Neural cell (in vitro differentiated cells): ENCODE results near the gene KLHL35.

Source experiments
- CTCF ChIP-seq: fragments of 450-650 bp; IDR thresholded peaks from 2 replicates; pipeline ENCODE4 v1.5.1; 2014; ENCODE audit warnings: antibody characterized with exemption, mild to moderate bottlenecking, moderate library complexity; ENCODE audit not compliant: poor library complexity, severe bottlenecking
- EP300 ChIP-seq: fragments of 450-650 bp; conservative IDR thresholded peaks from 2 replicates; pipeline ENCODE4 v1.6.1; 2014; ENCODE audit warnings: antibody characterized with exemption, mild to moderate bottlenecking, moderate library complexity; ENCODE audit not compliant: poor library complexity, severe bottlenecking
- EZH2 ChIP-seq: fragments of 200-600, 300-800 bp; shearing (Covaris generic), sonication (generic); IDR thresholded peaks from 2 replicates; pipeline ENCODE4 v1.6.1; 2014; ENCODE audit warnings: antibody characterized with exemption, low read length, borderline replicate concordance, mild to moderate bottlenecking; ENCODE audit not compliant: insufficient read depth, poor library complexity, severe bottlenecking
- POLR2AphosphoS5 ChIP-seq: IDR thresholded peaks from 2 replicates; pipeline ENCODE4 v1.6.1; 2012
- REST ChIP-seq: IDR thresholded peaks from 2 replicates; pipeline ENCODE4 v1.6.1; 2012; ENCODE audit warnings: borderline replicate concordance
- SMC3 ChIP-seq: fragments of 450-650 bp; conservative IDR thresholded peaks from 2 replicates; pipeline ENCODE4 v1.6.1; 2014; ENCODE audit warnings: antibody characterized with exemption, mild to moderate bottlenecking, moderate library complexity; ENCODE audit not compliant: poor library complexity
- TAF1 ChIP-seq: IDR thresholded peaks from 2 replicates; pipeline ENCODE4 v1.6.1; 2012; ENCODE audit warnings: low read depth

GRCh38 chr11:75380716-75381420 lies 52.1 kb downstream of the KLHL35 start:
- no peak for TF ChIP-seq EP300
- no peak for TF ChIP-seq CTCF
- TF ChIP-seq REST = no peak
- TF ChIP-seq SMC3 = no peak
- TF ChIP-seq POLR2AphosphoS5 = no peak
- TF ChIP-seq EZH2 = no peak
- no peak for TF ChIP-seq TAF1
